ENCODE data around the gene AIG1. TPM values are rescaled to one million over a fixed set of nuclear protein-coding genes. Genes with fewer than 3 reads are reported as not detected.
"Not testable (repeated sequence)": the region's sequence is repeated elsewhere in the genome, so short reads cannot be mapped to it uniquely, and the experiment has no call there.

The AIG1 gene
- total RNA-seq, 1 donor from 2014 or later: 4.7 TPM

GRCh38 chr6:143135325-143135724 is 74.6 kb downstream of the AIG1 start:
- intact Hi-C loops (cut with micrococcal nuclease): loop anchor here (5.0 kb wide), 2 partner anchors 188 to 313 kb away; partner anchors contain the start of gene HIVEP2
- H3K27me3 Mint-ChIP-seq: no peaks in the 10 kb centered on the region
- peaks cover 34% of the 10 kb centered on the region for H3K9me3 Mint-ChIP-seq
- H3K36me3 Mint-ChIP-seq (ENCODE audit: low read depth): peaks cover 32% of the 10 kb centered on the region
- no peak for DNase-seq
- H3K27ac Mint-ChIP-seq: no peak overlapping the region
- peaks cover 20% of the 10 kb centered on the region for H3K4me1 Mint-ChIP-seq
- H3K4me3 Mint-ChIP-seq: no peak overlapping the region

GRCh38 chr6:143135797-143136561 is 75.3 kb downstream of the AIG1 start:
- Mint-ChIP-seq H3K27ac (peak overlapping the region; percentile 76), H3K4me3 (no peak overlapping the region), H3K27me3 (no peaks in the 10 kb centered on the region), H3K4me1 (peaks cover 21% of the 10 kb centered on the region), H3K9me3 (peaks cover 34% of the 10 kb centered on the region), H3K36me3 (ENCODE audit: low read depth) (peaks cover 34% of the 10 kb centered on the region)
- no peak for DNase-seq
- intact Hi-C loops (cut with micrococcal nuclease): loop anchor here (5.0 kb wide), 2 partner anchors 189 to 314 kb away; partner anchors contain the start of gene HIVEP2

- Mint-ChIP-seq H3K27ac (peak overlapping the region; percentile 76), H3K36me3 (ENCODE audit: low read depth) (peaks cover 34% of the 10 kb centered on the region), H3K4me3 (no peak overlapping the region), H3K27me3 (no peaks in the 10 kb centered on the region), H3K4me1 (peaks cover 21% of the 10 kb centered on the region), H3K9me3 (peaks cover 34% of the 10 kb centered on the region)
- DNase-seq: no peak
- intact Hi-C loops (cut with micrococcal nuclease): loop anchor here (5.0 kb wide), 2 partner anchors 189 to 314 kb away; partner anchors contain the start of gene HIVEP2
These were observed 76.0 kb downstream of the AIG1 start for GRCh38 chr6:143136647-143137046.

GRCh38 chr6:143139239-143139784 is 78.6 kb downstream of the AIG1 start:
- H3K4me1 Mint-ChIP-seq: peaks cover 21% of the 10 kb centered on the region
- peak overlapping the region; percentile 96 for H3K27ac Mint-ChIP-seq
- H3K9me3 Mint-ChIP-seq: peaks cover 28% of the 10 kb centered on the region
- peak; percentile 34 for DNase-seq
- intact Hi-C loops (cut with micrococcal nuclease): loop anchor here (1.0 to 5.0 kb wide), 3 partner anchors 79 to 317 kb away; partner anchors contain the start of genes AIG1 and HIVEP2
- H3K27me3 Mint-ChIP-seq: no peaks in the 10 kb centered on the region
- peak overlapping the region; percentile 16 for H3K4me3 Mint-ChIP-seq
- peaks cover 36% of the 10 kb centered on the region for H3K36me3 Mint-ChIP-seq (ENCODE audit: low read depth)

DNA sequence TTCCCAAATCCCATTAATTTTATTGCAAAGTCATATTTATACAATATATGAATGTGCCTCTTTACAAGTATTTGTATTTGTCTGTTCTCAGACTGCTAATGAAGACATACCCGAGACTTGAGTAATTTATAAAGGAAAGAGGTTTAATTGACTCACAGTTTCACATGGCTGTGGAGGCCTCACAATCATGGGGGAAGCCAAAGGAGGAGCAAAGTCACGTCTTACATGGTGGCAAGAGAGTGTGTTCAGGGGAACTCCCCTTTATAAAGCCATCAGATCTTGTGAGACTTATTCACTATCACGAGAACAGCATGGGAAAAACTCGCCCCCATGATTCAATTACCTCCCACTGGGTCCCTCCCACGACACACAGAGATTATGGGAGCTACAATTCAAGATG is 79.2 kb downstream of the AIG1 start:
- H3K4me1 Mint-ChIP-seq: peaks cover 21% of the 10 kb centered on the region
- peak overlapping the region; percentile 96 for H3K27ac Mint-ChIP-seq
- peaks cover 28% of the 10 kb centered on the region for H3K9me3 Mint-ChIP-seq
- peaks cover 36% of the 10 kb centered on the region for H3K36me3 Mint-ChIP-seq (ENCODE audit: low read depth)
- intact Hi-C loops (cut with micrococcal nuclease): loop anchor here (1.0 to 5.0 kb wide), 3 partner anchors 80 to 318 kb away; partner anchors contain the start of genes AIG1 and HIVEP2
- peak overlapping the region; percentile 16 for H3K4me3 Mint-ChIP-seq
- DNase-seq: peak; percentile 54
- not testable (repeated sequence) for H3K27me3 Mint-ChIP-seq

DNA sequence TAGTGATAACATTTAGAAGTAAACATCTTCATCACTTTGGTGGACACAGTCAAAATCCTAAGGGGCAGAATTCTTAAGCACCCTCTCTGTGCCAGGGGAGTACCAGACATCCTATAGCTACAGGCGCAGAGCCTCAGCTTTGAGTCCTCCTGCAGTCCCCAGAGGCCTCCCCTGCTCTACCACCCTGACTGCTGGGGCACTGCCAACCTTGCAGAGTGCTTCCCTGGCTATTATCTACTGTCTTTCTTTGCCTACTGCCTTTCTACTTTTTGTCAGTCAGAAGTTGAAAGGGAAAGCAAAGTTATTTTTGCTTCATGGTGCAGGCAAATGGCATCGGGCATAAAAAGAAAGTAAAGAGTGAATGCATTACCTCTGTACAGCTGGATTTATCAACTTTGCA is 80.1 kb downstream of the AIG1 start:
- Mint-ChIP-seq H3K27me3 (no peaks in the 10 kb centered on the region), H3K9me3 (peaks cover 27% of the 10 kb centered on the region), H3K4me3 (no peak overlapping the region), H3K27ac (no peak overlapping the region), H3K36me3 (ENCODE audit: low read depth) (peaks cover 36% of the 10 kb centered on the region), H3K4me1 (peaks cover 20% of the 10 kb centered on the region)
- intact Hi-C loops (cut with micrococcal nuclease): no loop called here
- peak; percentile 31 for DNase-seq

DNA sequence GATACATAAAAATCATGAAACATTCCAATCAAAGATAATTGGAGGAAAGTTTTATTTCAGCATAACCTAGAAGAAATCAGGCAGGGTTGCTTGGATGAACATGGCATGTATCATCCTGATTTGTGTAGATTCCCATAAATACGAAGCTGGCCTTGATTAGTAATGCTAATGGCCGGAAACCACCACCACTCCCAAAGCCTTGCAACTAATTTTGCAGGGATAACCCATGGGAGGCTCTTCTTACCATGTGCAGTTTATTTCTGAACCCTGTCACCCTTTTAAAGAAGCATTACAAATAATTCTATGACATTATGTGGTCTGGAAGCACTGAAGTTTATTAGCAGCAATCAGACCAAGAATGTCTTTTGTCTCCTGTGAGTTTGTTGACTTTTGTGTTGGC is 80.8 kb downstream of the AIG1 start:
- Mint-ChIP-seq H3K9me3 (peaks cover 27% of the 10 kb centered on the region), H3K4me3 (no peak overlapping the region), H3K27me3 (no peaks in the 10 kb centered on the region), H3K27ac (no peak overlapping the region), H3K4me1 (peaks cover 17% of the 10 kb centered on the region), H3K36me3 (ENCODE audit: low read depth) (peaks cover 34% of the 10 kb centered on the region)
- intact Hi-C loops (cut with micrococcal nuclease): no loop called here
- DNase-seq: no peak

- no peak overlapping the region for H3K4me3 Mint-ChIP-seq
- H3K9me3 Mint-ChIP-seq: peaks cover 11% of the 10 kb centered on the region
- peaks cover 2% of the 10 kb centered on the region for H3K36me3 Mint-ChIP-seq (ENCODE audit: low read depth)
- DNase-seq: no peak
- H3K27me3 Mint-ChIP-seq: no peaks in the 10 kb centered on the region
- H3K4me1 Mint-ChIP-seq: peaks cover 5% of the 10 kb centered on the region
- intact Hi-C loops (cut with micrococcal nuclease): no loop called here
- no peak overlapping the region for H3K27ac Mint-ChIP-seq
These were observed 85.6 kb downstream of the AIG1 start for GRCh38 chr6:143146186-143146851.

- Mint-ChIP-seq H3K27me3 (no peaks in the 10 kb centered on the region), H3K4me3 (no peak overlapping the region), H3K27ac (no peak overlapping the region), H3K36me3 (ENCODE audit: low read depth) (no peaks in the 10 kb centered on the region), H3K9me3 (peaks cover 8% of the 10 kb centered on the region), H3K4me1 (peaks cover 5% of the 10 kb centered on the region)
- no peak for DNase-seq
- intact Hi-C loops (cut with micrococcal nuclease): no loop called here
These were observed 89.1 kb downstream of the AIG1 start for GRCh38 chr6:143149771-143150170.

DNA sequence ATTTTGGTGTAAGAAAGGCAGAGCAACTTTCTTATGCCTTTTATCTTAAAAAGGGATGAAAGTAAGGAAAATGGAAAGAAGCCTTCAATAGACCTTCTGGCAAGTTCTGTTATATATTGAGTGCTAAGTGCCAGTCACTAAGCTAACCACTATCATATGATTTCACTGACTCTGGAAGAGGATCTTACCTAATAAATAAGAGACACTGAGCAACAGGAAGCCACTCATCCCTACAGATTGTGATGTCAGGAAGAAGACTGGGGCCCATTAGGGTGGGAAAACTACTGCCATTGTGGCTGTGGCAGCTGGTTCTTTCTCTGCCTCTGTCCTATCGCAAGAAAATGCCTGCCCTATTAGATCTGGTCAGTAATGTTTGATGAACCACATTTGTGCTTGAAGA is 89.6 kb downstream of the AIG1 start:
- intact Hi-C loops (cut with micrococcal nuclease): no loop called here
- peaks cover 8% of the 10 kb centered on the region for H3K9me3 Mint-ChIP-seq
- no peak for DNase-seq
- H3K4me1 Mint-ChIP-seq: peaks cover 5% of the 10 kb centered on the region
- no peaks in the 10 kb centered on the region for H3K36me3 Mint-ChIP-seq (ENCODE audit: low read depth)
- H3K27me3 Mint-ChIP-seq: no peaks in the 10 kb centered on the region
- no peak overlapping the region for H3K27ac Mint-ChIP-seq
- no peak overlapping the region for H3K4me3 Mint-ChIP-seq

- intact Hi-C loops (cut with micrococcal nuclease): no loop called here
- no peak overlapping the region for H3K4me3 Mint-ChIP-seq
- H3K36me3 Mint-ChIP-seq (ENCODE audit: low read depth): no peaks in the 10 kb centered on the region
- H3K9me3 Mint-ChIP-seq: peaks cover 7% of the 10 kb centered on the region
- no peak for DNase-seq
- H3K4me1 Mint-ChIP-seq: peaks cover 3% of the 10 kb centered on the region
- H3K27me3 Mint-ChIP-seq: no peaks in the 10 kb centered on the region
- no peak overlapping the region for H3K27ac Mint-ChIP-seq
These were observed 90.7 kb downstream of the AIG1 start for GRCh38 chr6:143151381-143151780.

GRCh38 chr6:143155681-143156080 is 95.0 kb downstream of the AIG1 start:
- DNase-seq: no peak
- Mint-ChIP-seq H3K27ac (no peak overlapping the region), H3K4me1 (no peaks in the 10 kb centered on the region), H3K9me3 (no peaks in the 10 kb centered on the region), H3K27me3 (no peaks in the 10 kb centered on the region), H3K36me3 (ENCODE audit: low read depth) (no peaks in the 10 kb centered on the region), H3K4me3 (no peak overlapping the region)
- intact Hi-C loops (cut with micrococcal nuclease): no loop called here

DNA sequence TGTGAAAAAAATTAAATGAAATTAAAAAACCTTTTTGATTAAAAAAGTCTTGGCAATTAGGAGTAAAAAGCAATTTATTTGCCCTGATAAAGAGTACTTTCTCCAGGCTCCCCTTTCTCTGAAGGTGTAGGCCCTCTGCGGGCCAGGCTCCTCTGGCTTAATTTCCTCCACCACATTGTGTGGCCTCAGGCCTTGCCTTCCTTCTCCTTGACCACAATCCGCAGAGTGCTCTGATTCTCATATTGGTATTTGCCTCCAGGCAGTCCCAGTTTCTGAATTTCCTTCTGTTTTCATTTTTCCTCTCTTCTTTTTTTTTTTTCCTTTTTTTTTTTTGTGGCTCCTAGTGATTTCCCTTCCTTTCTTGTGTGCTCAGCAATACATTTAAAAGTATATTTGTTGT is 96.4 kb downstream of the AIG1 start:
- no peaks in the 10 kb centered on the region for H3K27me3 Mint-ChIP-seq
- no peak overlapping the region for H3K27ac Mint-ChIP-seq

GRCh38 chr6:143158113-143158581 is 97.5 kb downstream of the AIG1 start:
- H3K4me1 Mint-ChIP-seq: no peaks in the 10 kb centered on the region
- H3K9me3 Mint-ChIP-seq: no peaks in the 10 kb centered on the region
- no peak overlapping the region for H3K27ac Mint-ChIP-seq
- DNase-seq: no peak
- no peak overlapping the region for H3K4me3 Mint-ChIP-seq
- no peaks in the 10 kb centered on the region for H3K36me3 Mint-ChIP-seq (ENCODE audit: low read depth)
- no peaks in the 10 kb centered on the region for H3K27me3 Mint-ChIP-seq
- intact Hi-C loops (cut with micrococcal nuclease): no loop called here

More for the DNA sequence above, 96.4 kb downstream of the AIG1 start:
- no peaks in the 10 kb centered on the region for H3K4me1 Mint-ChIP-seq
- DNase-seq: no peak
- intact Hi-C loops (cut with micrococcal nuclease): no loop called here
- H3K4me3 Mint-ChIP-seq: no peak overlapping the region
- H3K9me3 Mint-ChIP-seq: no peaks in the 10 kb centered on the region
- no peaks in the 10 kb centered on the region for H3K36me3 Mint-ChIP-seq (ENCODE audit: low read depth)

Measured in activated CD4-positive, alpha-beta T cell treated with anti-CD3 and anti-CD28 coated beads, Interleukin-2, amount 10 ng/mL, durations not matched to agents 24 days and 14 days (primary cell).